SK-MEL-5 (cell line): Measurements from ENCODE around the gene EHD1. TPM values are rescaled to one million over a fixed set of nuclear protein-coding genes. Genes with fewer than 3 reads are reported as not detected.

Source experiments
- DNase-seq: peaks from one replicate; pipeline ENCODE4 v3.0.0-alpha.2; 2016; ENCODE audit warnings: low read depth, low spot score
- in situ Hi-C: cut with HindIII; loops from 2 replicates; pipeline ENCODE4 v1.10.0; 2016; ENCODE audit warnings: low sequenced_read_pairs, high pct_unique_total_duplicates, low pct_unique_long_range_greater_than_20kb
- total RNA-seq: library from RNA; depleted of rRNA; stranded (reverse); fragments of >200 nt; shearing (Covaris generic); gene quantifications from 2 replicates; pipeline ENCODE4 v1.2.3, GENCODE V29; 2014

Gene EHD1
- total RNA-seq, 1 experiment from 2014 or later, result 9.7 TPM

- in situ Hi-C loops, result no loop called here
- no peak for DNase-seq
Observed at GRCh38 chr11:64868904-64869570, 9.4 kb downstream of the EHD1 start.

- in situ Hi-C loops, result no loop called here
- DNase-seq, result no peak
Observed at GRCh38 chr11:64867748-64868462, 10.5 kb downstream of the EHD1 start.

GRCh38 chr11:64866173-64866491 is 12.3 kb downstream of the EHD1 start:
- no peak for DNase-seq
- in situ Hi-C loops, result no loop called here

GRCh38 chr11:64865286-64866172 is 12.9 kb downstream of the EHD1 start:
- in situ Hi-C loops, result no loop called here
- DNase-seq, result no peak

GRCh38 chr11:64864473-64865285 is 13.7 kb downstream of the EHD1 start:
- DNase-seq, result no peak
- in situ Hi-C loops, result no loop called here

- no peak for DNase-seq
- in situ Hi-C loops, result no loop called here
Observed at GRCh38 chr11:64864135-64864472, 14.3 kb downstream of the EHD1 start.

- no peak for DNase-seq
- in situ Hi-C loops, result no loop called here
Observed at GRCh38 chr11:64863391-64864060, 14.9 kb downstream of the EHD1 start.

- no peak for DNase-seq
- in situ Hi-C loops, result no loop called here
Observed at GRCh38 chr11:64862987-64863390, 15.4 kb downstream of the EHD1 start.

- in situ Hi-C loops, result no loop called here
- DNase-seq, result no peak
Observed at GRCh38 chr11:64861227-64861975, 17.0 kb downstream of the EHD1 start.

- DNase-seq, result no peak
- in situ Hi-C loops, result no loop called here
Observed at GRCh38 chr11:64859542-64860414, 18.6 kb downstream of the EHD1 start.

- in situ Hi-C loops, result no loop called here
- no peak for DNase-seq
Observed at GRCh38 chr11:64858467-64859263, 19.8 kb downstream of the EHD1 start.

- no peak for DNase-seq
- in situ Hi-C loops, result no loop called here
Observed at GRCh38 chr11:64857485-64857884, 20.9 kb downstream of the EHD1 start.

GRCh38 chr11:64856382-64857227 is 21.8 kb downstream of the EHD1 start:
- in situ Hi-C loops, result no loop called here
- DNase-seq, result no peak

GRCh38 chr11:64855596-64856304 is 22.7 kb downstream of the EHD1 start:
- in situ Hi-C loops, result no loop called here
- DNase-seq, result no peak
